GM19455 (cell line): ENCODE measurements around the gene PAF1.
"Not testable (repeated sequence)": the region's sequence is repeated elsewhere in the genome, so short reads cannot be mapped to it uniquely, and the experiment has no call there.

Experiments used
- ATAC-seq: cut with Tn5 transposase; IDR thresholded peaks from one replicate; pipeline ENCODE4 v1.9.1; 2021; ENCODE audit not compliant: unreplicated experiment

PAF1 gene

DNA sequence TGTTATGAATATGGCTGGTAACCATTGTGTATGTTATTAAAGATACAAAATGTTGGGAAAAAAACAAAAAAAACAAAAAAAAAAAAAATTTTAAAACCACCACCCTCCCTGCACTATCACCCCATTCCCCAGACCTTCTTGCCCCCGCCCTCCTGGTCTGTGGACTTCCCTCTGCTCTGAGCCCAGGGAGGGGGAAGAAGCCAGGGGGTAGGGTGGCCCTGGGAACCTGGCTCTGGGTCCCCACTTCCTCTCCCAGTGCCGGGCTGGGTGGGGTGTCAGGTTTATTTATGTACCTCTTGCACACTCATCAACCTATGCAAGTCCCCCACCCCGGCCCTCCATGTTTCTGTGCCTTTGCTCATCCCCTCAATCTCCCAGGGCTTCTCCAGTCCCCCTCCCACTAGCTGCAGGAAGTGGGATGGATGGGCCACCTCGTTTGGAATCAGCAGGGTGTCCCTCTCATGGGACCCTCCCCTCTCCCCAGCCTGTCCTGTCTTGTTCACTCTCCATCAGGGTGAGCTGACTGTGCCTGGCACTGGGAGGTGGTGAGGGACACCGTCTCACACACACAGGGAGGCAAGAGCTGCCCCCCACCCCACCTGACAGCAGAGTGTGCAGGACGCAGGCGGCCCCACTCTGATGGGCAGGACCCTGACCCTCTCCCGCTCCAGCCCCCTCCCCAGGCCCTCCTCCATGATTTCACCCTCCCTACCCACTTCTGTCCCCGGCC is 5.9 kb downstream of the PAF1 start:
- ATAC-seq, result no peak

DNA sequence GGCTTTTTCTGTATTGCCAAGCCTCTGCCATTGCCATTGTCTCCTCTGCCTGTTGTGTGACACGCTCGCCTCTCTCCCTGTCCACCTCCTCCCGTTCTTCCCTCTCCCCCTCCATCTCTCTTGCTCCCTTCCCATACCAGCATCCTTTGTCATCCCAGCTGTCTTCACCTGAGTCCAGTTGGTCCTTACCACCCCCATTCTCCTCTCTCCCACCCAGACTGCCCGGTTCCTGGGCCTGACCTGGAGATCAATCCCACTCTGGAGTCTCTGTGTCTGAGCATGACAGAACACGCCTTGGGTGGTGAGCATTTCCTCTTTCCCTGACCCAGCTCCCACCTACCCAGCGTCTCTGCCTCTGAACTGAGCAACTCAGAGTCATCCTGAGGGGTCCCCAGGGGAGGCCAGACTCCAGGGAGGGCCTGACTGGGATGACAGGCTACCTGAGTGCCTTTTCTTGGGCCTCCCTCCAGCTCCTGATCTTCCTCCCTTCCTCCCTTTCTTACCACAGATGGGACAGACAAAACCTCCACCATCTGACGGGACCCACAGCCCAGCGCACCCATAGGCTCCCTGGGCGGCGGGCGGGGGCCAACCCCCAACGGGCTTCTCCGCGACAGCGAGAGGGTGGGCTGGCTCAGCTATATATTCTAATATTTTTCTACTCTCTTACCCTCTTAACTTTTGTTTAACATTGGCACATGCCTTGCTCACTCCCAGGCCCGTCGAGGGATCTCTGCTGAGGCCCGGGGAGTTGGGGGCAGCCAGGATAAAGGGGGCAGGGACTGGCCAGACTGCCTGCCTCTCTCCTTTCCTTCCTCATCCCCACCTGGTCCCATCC is 7.7 kb downstream of the PAF1 start:
- ATAC-seq, result no peak

DNA sequence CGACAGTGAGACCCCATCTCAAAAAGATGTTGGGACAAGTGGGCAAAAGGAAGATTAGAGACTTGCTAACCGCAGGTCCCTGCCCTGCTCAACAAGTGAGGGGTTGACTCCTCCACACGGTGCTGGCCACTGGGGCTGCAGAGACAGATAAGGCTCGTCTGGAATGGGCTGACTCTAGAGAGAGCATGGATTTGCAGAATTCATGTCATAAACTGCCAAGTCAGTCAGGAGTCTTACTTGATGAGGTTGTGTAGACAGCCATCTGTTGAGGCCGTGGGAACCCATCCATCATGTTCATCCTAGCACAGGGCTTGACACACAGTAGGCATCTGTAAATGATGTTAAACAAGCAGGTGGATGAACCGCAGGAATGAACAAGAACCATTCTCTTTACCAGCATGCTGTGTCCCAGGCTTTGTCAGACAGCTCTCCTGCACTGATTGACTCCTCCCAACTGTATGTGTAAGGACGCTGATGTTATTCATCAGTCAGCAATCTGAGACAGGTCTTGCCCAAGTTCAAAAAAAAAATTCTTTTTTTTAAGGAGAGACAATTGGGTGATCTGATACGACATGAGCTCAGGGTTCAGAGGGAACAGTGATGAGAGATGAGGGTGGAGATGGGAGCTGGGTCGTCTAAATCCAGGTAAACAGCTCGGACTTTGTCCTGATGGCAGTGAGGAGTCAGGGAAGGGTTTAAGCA is 8.8 kb downstream of the PAF1 start:
- ATAC-seq, result no peak

DNA sequence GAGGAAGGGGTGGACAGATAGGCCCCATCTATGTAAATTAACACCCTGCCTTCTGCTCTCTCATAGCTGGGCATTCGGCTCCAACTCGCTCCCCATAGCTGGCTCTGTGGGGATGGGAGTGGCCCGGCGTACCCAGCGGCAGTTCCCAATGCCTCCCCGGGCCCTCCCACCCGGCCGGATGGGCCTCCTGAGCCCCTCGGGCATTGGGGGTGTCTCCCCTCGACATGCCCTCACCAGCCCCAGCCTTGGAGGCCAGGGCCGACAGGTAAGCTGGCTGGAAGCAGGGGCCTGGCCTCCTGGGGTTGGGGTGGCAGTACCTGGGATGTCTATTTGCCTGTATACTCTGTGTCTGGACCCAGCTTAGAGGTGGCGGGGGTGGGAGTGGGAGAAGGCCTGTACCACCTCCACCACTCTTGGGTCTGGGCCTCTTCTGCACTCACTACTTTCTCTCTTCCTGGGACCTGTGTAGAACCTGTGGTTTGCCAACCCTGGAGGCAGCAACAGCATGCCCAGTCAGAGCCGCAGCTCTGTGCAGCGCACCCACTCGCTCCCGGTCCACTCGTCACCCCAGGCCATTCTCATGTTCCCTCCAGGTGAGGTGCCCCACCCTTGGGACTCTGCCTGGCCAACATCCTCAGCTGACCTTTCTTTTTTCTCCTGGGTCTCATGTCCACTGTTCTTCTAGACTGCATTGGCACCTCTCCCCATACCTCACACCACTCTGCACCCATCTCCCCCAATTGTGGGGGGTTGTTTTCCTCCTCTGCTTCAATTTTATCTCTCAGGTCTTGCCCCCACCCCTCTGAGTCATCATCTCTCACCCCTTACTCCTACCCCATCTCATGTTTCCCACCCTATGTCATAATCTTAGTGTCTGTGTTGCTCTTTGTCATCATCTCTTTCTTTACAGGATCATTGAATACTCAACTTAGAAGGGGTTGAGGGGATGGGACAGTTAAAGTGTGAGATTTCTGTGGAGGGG is 10.1 kb downstream of the PAF1 start:
- ATAC-seq, result no peak

DNA sequence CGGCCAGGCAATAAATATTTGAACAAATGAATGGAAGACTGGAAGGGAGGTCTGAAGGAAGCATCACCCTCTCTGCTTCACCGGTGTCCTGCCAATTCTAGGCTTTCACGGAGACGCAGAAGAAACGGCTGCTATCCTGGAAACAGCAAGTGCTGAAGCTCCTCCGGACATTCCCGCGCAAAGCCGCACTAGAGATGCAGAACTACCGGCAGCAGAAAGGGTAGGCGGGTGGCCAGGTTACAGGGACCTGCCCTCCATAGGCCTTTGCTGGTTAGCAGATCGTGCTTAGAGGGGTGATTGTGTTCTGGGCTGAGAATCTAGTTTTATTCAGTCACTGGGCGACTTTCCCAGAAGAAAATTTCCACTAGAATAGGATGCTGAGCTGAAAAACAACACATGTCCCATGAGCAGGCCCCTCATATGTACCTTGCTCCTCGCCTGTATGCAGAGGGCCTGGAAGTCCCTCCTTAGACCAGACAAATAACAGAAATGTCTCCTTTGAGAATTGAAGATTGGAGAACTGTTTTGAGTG is 11.0 kb downstream of the PAF1 start:
- no peak for ATAC-seq

DNA sequence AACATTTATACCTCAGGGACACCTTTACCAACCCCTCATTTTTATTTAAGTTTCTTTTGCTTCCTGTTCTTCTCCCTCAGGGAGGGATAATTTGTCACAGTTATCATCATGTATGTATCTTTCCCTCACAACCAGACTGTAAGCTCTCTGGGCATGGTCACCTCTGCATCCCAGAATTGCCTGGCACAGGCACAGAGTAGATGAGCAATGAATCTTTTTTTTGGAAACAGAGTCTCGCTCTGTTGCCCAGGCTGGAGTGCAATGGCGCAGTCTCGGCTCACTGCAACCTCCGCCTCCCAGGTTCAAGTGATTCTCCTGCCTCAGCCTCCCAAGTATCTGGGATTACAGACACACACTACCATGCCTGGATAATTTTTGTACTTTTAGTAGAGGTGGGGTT is 11.5 kb downstream of the PAF1 start:
- ATAC-seq, result not testable (repeated sequence)

DNA sequence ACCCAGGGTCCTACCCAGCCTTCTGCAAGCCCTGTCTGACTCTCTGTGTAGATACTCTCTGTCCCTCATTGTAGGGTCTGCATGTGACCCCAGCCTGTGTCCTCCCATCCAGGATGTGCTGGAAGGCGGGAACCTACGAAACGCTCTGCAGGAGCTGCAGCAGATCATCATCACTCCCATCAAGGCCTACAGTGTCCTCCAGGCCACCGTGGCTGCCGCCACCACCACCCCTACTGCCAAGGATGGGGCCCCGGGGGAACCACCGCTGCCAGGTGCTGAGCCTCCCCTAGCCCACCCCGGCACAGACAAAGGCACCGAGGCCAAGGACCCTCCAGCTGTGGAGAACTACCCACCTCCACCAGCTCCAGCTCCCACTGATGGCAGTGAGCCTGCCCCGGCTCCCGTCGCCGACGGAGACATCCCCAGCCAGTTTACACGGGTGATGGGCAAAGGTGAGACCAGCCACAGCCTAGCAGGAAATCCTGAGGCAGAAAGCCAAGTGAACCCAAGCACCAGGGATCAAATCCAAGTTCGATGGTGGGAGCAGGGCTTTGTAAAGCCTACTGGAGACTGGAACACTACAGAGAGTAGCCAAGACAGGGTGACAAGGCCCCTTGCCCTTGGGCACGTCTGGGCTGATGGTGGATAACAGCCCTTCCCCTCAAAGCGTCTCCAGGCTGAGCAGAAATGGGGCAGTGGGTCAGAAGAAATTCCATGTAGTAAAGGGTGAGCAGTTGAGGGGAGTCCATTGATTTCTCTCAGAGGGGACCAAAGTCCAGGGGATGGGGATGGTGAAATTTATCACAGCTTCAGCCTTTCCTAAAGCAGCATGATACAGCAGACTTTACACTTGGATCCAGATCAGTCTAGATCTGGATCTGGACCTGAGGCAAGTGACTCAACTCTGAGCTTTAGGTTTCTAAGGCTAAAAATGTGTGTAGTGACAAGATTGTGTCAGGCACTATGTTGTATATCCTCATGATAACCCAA is 13.2 kb downstream of the PAF1 start:
- ATAC-seq, result no peak

DNA sequence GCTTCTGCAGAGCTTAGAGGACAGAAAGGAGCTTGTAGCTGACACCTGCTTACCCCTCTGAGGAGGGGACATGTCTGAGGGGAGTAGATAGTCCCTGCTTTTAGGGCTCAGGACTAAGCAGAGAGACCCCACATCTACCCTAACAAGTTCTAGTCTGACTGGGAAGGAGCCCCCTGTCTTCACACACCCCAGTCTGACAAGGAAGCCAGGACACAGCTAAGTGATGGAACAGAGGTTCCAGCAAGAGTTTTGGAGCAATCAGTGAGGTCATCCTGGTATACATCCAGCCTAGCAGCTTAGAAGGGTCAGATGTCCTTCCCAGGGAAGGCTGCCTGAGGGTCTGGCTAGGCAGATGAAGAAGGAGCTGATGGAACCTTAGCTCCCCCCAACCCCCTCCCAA is 15.0 kb downstream of the PAF1 start:
- no peak for ATAC-seq

DNA sequence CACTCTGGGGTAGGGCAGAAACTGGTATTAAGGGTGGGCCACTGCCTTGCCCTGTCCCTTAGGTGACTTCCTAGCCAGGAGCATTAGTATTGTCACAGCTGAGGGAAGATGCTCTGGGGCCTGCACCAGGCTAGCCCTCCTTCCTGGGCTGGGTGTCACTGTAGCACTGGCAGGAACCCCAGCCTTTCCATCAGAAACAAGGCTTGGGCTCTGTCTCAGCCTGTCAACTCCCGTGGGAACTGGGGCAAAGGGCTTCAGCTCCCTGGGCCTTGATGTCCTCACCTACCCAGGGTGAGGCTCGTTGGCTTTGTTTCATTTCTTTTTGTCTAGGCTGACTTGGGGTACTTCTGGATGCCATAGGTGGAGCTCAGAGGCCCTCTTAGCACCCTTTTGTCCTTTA is 18.0 kb downstream of the PAF1 start:
- ATAC-seq, result no peak

DNA sequence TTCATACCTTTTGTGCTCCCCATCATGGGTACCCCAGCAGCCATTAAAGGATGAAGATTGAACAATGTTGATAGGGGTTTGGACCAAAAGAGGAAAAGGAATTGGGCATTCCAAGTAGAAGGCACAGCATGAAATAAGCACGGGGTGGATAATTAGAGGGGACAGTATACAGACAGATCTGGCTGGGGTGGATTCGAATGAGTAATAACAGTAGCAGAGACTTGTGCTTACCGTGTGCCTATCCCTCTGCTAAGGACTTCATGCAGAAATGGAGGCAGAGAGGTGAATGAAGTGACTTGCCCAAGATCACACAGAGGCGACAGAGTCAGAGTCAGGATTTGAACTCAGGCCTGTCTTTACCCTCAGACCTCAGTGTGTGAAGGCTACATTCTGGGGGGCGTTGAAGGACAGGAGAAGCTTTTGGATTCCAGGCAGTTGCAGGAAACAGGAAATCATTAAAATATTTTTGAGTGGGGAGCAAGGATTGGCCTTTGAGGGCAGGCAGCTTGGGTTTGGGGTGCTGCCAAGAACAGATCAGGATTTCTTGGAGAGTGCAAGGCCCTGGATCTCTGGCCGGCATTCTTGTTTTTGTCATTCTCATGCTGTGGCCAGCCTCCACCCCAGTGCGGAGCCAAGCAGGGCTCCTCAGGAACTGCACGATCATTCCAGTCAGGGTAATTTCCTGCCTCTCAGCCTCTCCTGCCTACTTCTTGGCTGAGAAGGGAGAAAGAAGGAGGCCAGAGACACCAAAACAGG is 18.7 kb downstream of the PAF1 start:
- no peak for ATAC-seq

DNA sequence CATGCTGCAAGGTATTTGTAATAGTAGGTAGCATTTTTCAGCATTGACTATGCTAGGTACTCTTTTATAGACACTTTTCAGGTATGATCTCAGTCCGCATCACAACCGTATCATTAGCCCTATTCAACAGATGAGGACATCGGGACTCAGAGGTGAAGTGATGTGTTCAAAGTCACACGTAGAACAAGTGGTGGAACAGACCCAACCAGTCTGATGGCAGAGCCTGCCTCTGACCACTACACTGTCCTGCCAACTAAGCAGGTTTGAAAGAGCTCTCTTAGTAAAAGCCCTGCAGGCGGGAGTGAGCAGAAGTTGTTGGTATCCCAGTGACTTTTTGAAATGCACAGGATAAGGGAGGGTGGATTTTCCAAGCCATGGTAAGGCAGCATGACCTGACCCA is 20.2 kb downstream of the PAF1 start:
- ATAC-seq, result no peak

DNA sequence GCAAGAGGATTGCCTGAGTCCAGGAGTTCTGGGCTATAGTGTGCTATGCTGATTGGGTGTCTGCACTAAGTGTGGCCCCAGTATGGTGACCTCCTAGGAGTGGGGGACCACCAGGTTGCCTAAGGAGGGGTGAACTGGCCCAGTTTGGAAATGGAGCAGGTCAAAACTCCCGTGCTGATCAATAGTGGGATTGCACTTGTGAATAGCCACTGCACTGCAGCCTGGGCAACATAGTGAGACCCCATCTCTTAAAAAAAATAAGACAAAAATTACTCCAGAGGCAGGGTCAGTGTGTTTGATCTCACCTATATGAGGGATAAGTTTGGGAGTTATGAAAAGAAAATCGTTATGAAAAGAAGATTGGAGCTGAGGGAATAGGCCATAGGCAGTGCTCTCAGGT is 21.7 kb downstream of the PAF1 start:
- no peak for ATAC-seq

DNA sequence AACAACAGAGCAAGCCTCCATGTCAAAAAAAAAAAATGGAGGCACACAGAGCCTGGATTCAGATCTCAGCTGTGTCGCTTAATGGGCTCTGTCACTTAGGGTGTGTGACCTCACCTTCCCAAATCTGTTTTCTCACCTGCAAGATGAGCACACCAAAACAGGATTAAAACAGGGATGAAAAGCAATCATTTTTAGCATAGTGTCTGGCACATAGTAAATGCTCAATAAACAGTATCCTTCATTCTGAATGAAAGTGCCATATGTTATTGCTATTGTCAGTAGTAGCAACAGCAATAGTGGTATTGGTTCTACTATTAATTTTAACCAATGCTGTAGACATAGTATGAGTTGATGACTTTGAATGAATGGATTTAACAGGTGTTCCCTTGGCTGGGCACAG is 25.4 kb downstream of the PAF1 start:
- ATAC-seq, result no peak

DNA sequence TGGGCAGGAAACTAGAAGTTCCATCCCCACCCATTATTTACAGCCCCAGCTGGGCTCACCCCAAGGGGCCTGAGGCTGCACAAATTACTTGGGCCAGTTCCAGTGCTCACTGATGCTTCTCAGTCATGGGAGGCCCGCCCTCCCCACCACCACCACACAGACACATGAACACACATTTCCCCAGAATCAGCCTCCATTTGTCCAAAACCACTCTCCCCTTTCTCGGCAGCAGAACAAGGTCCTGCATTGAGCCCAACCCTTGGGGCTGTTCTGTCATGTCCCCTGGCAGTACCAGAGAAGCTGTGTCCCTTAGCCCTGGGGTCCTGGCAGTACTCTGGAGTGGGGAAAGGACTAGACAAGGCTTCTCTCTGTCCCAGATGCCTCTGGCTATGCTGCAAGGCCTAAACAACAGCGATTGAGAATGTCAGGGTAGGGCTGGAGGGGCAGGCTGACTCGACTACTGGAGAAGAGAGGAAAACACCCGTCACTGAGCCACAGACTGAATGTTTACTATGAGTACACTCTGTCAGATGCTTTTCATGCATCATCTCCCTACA is 26.9 kb downstream of the PAF1 start:
- ATAC-seq, result no peak

DNA sequence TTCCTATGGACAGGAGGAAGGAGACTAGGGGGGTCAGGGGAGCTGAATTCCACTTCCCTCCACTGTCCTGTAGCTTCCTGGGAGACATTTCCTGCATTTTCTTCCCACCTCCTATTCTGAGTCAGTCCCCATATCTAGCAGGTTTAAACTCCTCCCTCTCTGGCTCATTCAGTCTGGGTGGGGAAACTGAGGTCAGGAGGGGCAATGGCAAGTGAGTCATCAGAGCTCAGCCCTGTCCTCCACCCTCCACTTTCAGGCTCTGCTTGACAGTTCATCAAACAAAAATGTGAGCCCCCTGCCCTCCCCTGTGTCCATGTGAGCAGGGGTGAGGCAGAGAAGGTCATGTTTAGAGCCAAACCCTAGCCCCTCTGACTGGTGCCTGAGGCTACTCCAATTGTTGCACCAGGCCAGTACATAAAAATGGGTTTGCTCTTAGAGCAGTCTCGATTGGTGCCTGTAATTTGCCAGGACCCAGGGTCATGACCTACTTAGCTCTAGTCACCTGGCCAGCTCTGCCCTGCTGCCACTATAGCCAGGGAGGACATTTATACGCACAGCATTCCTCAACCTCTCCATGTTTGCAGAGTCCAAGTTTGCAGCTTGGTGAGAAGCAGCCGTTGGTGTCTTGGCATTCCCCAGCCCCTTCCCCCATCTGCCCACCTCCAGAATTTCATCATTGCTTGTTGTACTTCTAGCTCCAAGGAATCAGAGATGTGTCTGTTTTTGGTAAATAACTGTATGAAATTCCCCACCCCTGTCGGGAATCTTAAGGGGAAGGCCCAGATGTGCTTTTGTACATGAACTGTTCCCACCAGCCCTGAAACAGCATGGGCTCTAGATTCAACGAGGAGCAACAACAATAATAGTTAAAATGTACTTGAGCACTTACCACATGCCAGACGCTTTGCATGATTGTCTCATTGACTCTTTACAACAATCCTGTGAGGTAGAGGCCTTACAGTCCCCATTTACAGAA is 27.9 kb downstream of the PAF1 start:
- no peak for ATAC-seq

DNA sequence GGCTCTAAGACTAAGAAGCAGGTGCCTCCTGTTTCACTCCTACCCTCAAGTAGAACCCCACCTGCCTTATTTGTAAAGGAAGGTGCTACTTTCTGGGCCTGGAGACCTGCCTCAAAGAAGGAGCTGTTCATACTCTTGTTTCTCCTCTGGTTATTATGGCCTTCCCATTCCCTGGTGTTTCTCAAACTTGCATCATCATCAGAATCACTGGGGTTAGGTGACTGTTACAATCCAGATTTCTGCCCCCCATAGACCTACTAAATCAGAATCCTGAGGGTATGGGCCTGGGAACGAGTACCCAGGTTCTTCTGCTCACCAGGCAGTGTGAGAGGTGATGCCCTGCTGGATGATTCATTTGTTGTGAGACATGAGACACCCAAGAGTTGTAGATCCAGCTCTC is 30.3 kb downstream of the PAF1 start:
- ATAC-seq, result no peak

DNA sequence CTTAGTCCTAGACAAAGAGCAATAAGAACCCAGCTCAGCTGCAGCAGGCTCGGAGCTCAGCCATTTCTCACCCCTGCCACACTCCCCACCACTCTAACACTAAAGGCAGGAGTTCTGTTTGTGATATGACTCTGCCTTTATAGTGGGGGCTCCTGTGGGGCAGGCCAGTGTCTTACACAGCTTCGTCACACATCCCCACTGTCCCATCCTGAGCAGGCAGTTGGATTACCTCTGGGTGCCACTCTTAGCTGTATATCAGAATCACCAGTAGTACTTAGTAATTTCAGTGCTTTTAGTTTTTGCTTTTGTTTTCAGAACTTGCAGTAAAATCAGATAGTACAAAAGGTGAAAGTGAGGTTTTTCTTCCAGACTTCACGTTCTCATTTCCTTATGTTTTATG is 31.9 kb downstream of the PAF1 start:
- ATAC-seq, result no peak
